Superior temporal gyrus (tissue), 1 donor: Measurements from ENCODE around the gene GPR33.
"Not testable (repeated sequence)": the region's sequence is repeated elsewhere in the genome, so short reads cannot be mapped to it uniquely, and the experiment has no call there.

ENCODE experiments used
- DNase-seq: peaks from one replicate; pipeline ENCODE4 v3.0.0-alpha.2; 2016; ENCODE audit errors: extremely low spot score

GPR33 gene

DNA sequence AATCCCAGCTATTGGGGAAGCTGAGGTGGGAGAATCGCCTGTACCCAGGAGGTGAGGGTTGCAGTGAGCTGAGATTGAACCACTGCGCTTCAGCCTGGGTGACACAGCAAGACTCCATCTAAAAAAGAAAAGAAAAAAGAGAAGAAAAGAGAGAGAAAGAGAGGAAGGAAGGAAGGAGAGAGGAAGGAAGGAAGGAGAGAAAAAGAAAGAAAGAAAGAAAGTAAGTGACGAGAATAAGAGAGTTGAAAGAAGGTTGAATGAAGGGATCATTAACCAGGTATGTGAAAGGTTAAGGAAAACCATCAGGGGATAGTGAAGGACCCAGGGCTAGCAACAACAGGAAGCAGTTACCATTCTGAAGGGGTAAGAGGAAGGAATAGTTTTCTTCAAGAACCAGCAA, 26.3 kb downstream of the GPR33 start:
- no peak for DNase-seq

DNA sequence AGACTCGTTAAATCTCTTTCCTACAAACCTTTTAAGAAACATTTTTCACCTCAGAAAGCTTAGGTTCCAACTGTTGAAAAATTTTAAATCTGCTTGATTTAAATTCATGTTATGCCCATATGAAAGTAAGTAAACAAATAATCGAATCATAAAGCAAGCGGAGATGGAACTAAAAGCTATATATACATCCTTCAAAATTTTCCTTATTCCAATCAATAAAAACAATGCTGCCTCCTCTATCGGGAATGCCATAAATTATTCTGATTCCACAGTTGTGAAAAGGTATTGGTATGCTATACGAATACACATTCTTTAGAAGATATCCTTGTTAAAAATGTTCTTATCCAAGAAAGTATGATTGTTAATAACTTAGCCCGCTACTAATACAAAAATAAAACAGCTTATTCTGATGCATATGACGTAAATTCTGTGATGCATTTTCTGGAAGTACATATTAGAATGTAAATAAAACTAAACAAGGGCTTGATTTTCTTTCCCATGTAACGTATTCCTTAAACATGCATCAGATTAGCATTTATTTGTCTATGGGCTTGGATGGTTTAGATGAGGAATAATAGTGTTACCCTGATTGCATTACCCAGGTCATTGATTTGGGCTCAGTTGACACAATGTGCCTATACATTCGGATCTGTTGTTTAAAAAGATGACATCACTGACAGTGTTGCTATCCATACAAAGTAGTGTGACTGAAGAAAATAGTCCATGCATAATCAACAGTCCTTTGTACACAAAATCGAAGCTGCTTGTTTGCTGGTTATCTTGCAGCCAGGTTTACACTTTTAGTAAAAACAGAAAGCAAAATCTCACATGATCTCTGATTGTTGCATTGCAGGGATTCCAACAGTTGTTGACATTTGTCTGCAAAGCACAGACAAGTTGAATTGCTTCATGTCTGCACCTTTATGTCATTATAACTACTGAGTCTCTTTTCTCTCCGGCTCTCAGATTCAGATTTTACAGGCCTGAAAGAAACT, 29.9 kb downstream of the GPR33 start:
- DNase-seq, result peak; percentile 86

DNA sequence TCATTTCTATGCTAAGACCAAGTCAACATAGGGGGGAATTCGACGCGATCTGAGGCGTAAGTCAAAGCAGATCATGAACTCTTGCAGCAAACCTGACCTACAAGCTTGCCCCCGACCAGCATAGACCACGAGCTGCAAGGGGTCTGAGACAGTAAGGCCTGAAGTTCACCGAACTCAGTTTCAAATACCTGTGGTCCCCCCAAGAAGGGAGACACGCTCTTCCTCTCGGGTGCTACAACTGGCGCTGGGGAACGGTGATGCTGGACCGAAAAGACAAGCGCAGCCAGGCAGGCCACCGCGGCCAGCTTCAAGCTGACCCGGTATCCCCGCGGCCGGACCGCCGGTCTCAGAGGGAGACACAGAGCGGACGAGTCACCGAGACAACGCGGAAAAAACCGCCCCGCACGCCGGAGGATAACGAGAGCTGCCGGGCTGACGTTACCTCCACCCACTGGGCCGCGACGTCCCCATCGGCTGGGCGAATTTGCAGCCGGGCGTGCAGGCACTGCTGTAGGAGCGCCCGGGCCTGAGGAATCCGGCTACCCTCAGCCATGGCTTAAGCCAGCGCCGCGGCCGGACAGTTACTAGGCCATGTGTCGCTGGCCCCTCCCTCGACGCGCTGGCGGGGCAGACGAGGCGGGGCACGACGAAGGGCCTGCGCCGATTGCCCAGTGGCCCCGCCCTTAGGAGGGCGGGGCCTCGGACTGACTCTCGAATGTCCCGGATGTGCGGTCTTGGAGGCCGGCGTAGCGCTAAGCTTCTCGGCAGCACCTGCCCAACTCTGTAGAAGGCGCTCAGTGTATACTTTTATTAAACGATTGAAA, 30.8 kb downstream of the GPR33 start, which contains the start of gene DTD2:
DTD2 (minus strand) TSS at position 666 of the 824 bp plus-strand sequence; CDS start at position 553, 113 bp downstream.
- DNase-seq, result peak; percentile 99

DNA sequence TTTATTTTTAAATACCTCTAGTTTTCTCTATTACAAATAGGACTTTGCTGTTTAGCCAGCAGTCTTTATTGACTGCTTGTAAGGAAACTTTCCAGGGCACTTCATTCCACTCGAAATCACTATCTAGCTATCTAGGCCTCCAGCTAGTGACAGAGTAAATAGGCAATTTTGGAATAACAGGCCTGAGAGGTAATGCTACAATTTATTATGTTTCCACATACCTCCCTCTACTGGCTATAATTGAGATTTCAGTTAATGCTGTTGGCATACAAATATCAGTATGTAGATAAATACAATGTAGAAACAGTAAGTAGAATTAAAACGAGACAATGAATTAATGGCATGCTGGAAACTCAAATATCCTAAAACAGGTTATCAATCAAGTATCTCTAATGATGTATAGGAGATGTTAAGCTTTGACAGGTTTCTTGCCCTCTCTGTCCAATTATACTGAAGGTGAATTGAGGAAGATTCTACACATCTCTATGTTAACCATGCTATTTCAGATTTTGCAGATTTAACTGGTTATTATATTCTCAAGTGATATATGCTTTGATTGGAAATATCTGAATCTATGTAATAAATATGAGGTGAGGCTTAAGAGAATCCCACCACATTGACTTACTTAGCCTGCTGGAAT, 37.7 kb downstream of the GPR33 start:
- peak; percentile 81 for DNase-seq

DNA sequence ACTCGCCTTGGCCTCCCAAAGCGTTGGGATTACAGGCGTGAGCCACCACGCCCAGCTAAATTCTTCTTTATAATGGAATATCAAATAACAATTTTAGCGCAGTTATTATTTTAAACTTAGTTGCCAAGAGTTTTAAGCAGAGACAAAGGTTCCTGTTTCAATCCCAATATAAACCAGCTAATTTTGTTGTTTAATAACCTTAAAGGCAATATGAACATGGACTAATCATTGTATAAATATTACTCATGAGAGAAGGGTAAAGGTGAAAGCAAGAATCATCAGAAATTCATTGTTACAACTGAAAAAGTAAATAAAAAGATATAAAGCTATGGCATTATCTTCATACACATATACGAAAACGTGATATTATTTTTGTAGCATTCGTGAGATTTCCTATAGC, 38.7 kb downstream of the GPR33 start:
- no peak for DNase-seq

DNA sequence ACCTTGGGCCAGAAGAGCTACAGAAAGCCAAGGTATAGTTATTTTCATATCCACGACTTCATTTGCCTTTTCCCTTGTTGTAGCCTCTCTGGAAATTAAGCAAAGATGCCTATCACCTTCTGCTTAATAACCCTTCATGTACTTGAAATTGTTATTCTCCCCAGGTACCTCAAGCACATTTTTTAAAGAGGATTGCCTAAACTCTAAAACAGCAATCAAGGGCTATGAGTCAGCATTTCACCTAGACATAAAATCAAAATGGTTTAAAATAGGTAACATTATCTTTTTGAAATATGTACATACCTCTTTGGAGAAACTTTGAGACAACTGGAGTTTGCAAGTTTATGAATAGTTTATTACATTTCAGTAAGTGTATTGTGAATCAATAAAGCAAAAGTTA, 42.1 kb downstream of the GPR33 start:
- no peak for DNase-seq

DNA sequence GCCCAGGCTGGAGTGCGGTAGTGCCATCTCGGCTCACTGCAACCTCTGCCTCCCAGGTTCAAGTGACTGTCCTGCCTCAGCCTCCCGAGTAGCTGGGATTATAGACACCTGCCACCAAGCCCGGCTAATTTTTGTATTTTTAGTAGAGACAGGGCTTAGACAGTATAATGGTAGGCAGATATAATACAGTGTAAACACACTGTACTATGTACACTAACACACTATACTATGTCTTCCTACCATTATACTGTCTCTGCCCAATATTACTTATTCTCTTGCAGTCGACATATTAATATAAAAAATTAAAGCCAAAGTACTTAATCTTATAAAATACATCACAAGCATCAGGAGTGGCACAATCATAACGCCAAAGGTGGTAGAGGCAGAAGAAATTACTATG, 45.6 kb downstream of the GPR33 start:
- DNase-seq, result no peak

DNA sequence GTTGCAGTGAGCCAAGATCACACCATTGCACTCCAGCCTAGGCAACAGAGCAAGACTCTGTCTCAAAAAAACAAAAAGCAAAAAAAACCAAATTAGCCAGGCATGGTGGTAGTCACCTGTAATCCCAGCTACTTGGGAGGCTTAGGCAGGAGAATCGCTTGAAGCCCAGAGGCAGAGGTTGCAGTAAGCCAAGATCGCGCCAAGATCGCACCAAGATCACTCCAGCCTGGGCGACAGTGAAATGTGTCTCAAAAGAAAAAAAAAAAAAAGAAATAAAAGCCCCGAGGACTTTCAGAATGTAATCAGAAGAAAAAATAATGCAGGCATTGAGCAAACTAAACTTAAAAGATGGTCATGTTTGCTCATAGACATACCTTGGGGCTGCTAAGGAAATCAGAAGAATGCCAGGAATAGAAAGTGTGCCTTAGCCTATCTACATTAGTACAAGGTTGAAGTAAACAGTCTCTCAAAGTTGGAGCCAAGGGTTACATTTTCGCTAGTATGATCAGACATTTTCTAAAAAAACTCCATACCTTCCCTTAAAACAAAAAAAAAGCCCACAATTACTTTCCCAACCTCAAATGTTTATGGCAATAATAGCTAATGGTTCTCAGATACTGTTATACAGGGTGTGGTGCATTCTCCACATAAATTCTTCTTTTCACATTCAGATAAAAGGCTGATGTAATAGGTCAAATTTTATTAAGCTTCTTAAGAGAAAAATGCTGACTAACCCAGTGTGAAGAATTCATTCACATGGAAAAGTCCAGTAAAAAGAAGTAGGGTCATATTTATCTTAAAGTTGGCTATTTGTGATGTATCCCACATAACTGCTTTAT, 46.3 kb downstream of the GPR33 start:
- no peak for DNase-seq

DNA sequence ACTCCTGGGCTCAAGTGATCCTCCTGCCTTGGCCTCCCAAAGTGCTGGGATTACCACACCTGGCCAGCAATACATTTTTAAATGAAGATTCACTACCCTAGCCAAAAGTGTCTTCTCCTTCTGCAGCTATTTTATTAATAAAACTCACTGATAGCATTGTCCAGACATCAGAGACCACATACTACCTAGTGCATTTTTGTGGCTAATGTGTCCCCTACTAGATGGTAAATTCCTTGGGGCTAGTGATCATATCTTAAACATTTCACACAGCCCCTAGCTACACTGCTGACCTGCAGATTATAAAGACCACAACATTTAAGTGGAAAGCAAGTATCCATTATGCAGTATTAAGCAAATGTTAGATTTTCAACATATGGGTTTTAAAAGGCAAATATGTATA, 47.6 kb downstream of the GPR33 start:
- no peak for DNase-seq

DNA sequence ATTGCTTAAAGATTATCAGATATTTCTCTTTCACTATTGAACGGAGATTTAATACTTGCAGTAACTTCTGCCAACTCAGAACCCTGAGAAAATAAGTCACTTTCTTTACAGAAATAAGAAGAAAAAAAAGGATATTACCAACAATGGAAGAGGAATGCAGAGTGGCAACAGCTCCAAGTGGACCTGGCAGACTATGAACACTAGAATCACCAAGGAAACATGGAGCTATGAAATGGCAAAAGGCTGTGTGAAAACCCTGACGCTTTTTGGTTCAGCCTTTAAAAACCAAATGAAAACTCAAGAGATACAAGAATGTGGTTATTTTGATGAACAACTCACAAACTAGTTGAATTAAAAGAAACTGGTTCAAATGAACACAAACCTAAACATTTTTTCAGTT, 48.3 kb downstream of the GPR33 start:
- no peak for DNase-seq

DNA sequence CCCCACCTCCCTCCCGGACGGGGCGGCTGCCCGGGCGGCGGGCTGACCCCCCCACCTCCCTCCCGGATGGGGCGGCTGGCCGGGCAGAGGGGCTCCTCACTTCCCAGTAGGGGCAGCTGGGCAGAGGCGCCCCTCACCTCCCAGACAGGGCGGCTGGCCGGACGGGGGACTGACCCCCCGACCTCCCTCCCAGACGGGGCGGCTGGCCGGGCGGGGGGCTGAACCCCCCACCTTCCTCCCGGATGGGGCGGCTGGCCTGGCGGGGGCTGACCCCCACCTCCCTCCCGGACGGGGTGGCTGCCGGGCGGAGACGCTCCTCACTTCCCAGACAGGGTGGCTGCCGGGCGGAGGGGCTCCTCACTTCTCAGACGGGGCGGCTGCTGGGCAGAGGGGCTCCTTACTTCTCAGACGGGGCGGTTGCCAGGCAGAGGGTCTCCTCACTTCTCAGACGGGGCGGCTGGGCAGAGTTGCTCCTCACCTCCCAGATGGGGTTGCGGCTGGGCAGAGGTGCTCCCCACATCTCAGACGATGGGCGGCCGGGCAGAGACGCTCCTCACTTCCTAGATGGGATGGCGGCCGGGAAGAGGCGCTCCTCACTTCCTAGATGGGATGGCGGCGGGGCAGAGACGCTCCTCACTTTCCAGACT, 50.7 kb downstream of the GPR33 start:
- not testable (repeated sequence) for DNase-seq

DNA sequence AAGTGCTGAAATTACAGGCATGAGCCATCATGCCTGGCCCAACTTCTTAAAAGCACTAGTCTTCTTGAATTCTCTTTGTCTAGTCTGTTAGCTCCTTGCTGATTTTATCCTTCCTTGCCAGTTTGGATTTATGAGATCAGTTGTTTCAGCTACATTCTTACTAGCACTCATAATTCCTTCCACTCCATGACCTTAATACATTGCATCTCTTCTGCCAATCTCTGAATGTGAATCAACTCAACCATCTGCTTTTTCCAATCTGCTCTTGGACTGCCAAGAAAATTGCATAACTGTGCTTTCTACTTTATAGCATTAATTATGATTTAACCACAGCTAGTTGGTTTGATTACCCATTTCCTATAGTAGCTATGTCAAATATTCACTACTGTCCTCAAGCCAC, 52.6 kb downstream of the GPR33 start:
- peak; percentile 46 for DNase-seq
